Mucosa of rectum (tissue), 2 donors: ENCODE measurements around the gene TSC22D1.
A peak's percentile ranks its signal among the peaks of the same experiment; 100 is the strongest.

Experiments used
- H3K27ac ChIP-seq, 2 donors: one replicate each; pipeline ENCODE4 v1.7.0; 2013; ENCODE audit warnings: inconsistent platforms in 2 of 2, low read depth in 2 of 2, low read length in 2 of 2
- H3K27me3 ChIP-seq, 2 donors: one replicate each; pipeline ENCODE4 v1.7.0; 2013; ENCODE audit warnings: low read length in 2 of 2; ENCODE audit not compliant: control insufficient read depth in 2 of 2, insufficient read depth in 2 of 2
- H3K36me3 ChIP-seq, 2 donors: one replicate each; pipeline ENCODE4 v1.7.0; 2013; ENCODE audit warnings: low read length in 2 of 2; ENCODE audit not compliant: control insufficient read depth in 2 of 2, insufficient read depth in 2 of 2
- H3K4me1 ChIP-seq, 2 donors: one replicate each; pipeline ENCODE4 v1.7.0; 2013; ENCODE audit warnings: low read length in 2 of 2, mild to moderate bottlenecking in 1 of 2; ENCODE audit not compliant: control insufficient read depth in 2 of 2, insufficient read depth in 2 of 2
- H3K4me3 ChIP-seq, 2 donors: one replicate each; pipeline ENCODE4 v1.7.0; 2013; ENCODE audit warnings: low read length in 2 of 2
- H3K9ac ChIP-seq, 2 donors: one replicate each; pipeline ENCODE4 v1.7.0; 2013; ENCODE audit warnings: low read length in 2 of 2, low read depth in 1 of 2, mild to moderate bottlenecking in 1 of 2
- H3K9me3 ChIP-seq, 2 donors: one replicate each; pipeline ENCODE4 v1.7.0; 2013; ENCODE audit warnings: low read length in 2 of 2; ENCODE audit not compliant: control insufficient read depth in 2 of 2
- donor health status: healthy.
- donor health status: Normal muscosa, but diverticular disease.

Gene TSC22D1

GRCh38 chr13:44484562-44485138 is 91.5 kb downstream of the TSC22D1 start:
- peak overlapping the region in 1 of 2 donors; percentile 1 for H3K4me3 ChIP-seq
- no peak overlapping the region for H3K9ac ChIP-seq
- no peak overlapping the region for H3K27ac ChIP-seq
- H3K9me3 ChIP-seq = no peaks in the 10 kb centered on the region
- H3K27me3 ChIP-seq = no peaks in the 10 kb centered on the region
- no peaks in the 10 kb centered on the region for H3K36me3 ChIP-seq
- H3K4me1 ChIP-seq = no peaks in the 10 kb centered on the region

GRCh38 chr13:44474122-44474910 is 101.8 kb downstream of the TSC22D1 start:
- H3K4me3 ChIP-seq = no peak overlapping the region
- H3K27me3 ChIP-seq = no peaks in the 10 kb centered on the region
- H3K9me3 ChIP-seq = no peaks in the 10 kb centered on the region
- peaks cover 0 to 3% of the 10 kb centered on the region in 2 donors for H3K4me1 ChIP-seq
- H3K36me3 ChIP-seq = no peaks in the 10 kb centered on the region
- H3K27ac ChIP-seq = no peak overlapping the region
- no peak overlapping the region for H3K9ac ChIP-seq

GRCh38 chr13:44471686-44472085 is 104.4 kb downstream of the TSC22D1 start:
- Histone ChIP-seq H3K9ac (no peak overlapping the region), H3K27ac (no peak overlapping the region), H3K36me3 (no peaks in the 10 kb centered on the region), H3K4me1 (peaks cover 0 to 3% of the 10 kb centered on the region in 2 donors), H3K4me3 (no peak overlapping the region), H3K9me3 (no peaks in the 10 kb centered on the region), H3K27me3 (no peaks in the 10 kb centered on the region)

GRCh38 chr13:44470638-44471562 is 105.2 kb downstream of the TSC22D1 start:
- H3K9ac ChIP-seq = no peak overlapping the region
- H3K4me3 ChIP-seq = no peak overlapping the region
- H3K36me3 ChIP-seq = no peaks in the 10 kb centered on the region
- H3K27ac ChIP-seq = no peak overlapping the region
- no peaks in the 10 kb centered on the region for H3K27me3 ChIP-seq
- H3K4me1 ChIP-seq = peaks cover 0 to 3% of the 10 kb centered on the region in 2 donors
- H3K9me3 ChIP-seq = no peaks in the 10 kb centered on the region

GRCh38 chr13:44468874-44469273 is 107.3 kb downstream of the TSC22D1 start:
- H3K4me1 ChIP-seq = peaks cover 0 to under 1% of the 10 kb centered on the region in 2 donors
- no peak overlapping the region for H3K4me3 ChIP-seq
- no peaks in the 10 kb centered on the region for H3K9me3 ChIP-seq
- H3K27me3 ChIP-seq = no peaks in the 10 kb centered on the region
- no peaks in the 10 kb centered on the region for H3K36me3 ChIP-seq
- H3K27ac ChIP-seq = no peak overlapping the region
- H3K9ac ChIP-seq = no peak overlapping the region

- no peaks in the 10 kb centered on the region for H3K27me3 ChIP-seq
- no peak overlapping the region for H3K27ac ChIP-seq
- no peaks in the 10 kb centered on the region for H3K9me3 ChIP-seq
- H3K4me1 ChIP-seq = no peaks in the 10 kb centered on the region
- H3K4me3 ChIP-seq = no peak overlapping the region
- H3K36me3 ChIP-seq = no peaks in the 10 kb centered on the region
- no peak overlapping the region for H3K9ac ChIP-seq
Measured at GRCh38 chr13:44465318-44465717, 110.8 kb downstream of the TSC22D1 start.

GRCh38 chr13:44464471-44464870 is 111.7 kb downstream of the TSC22D1 start:
- Histone ChIP-seq H3K9ac (no peak overlapping the region), H3K36me3 (no peaks in the 10 kb centered on the region), H3K4me3 (no peak overlapping the region), H3K27me3 (no peaks in the 10 kb centered on the region), H3K4me1 (no peaks in the 10 kb centered on the region), H3K9me3 (no peaks in the 10 kb centered on the region), H3K27ac (no peak overlapping the region)

GRCh38 chr13:44463759-44464158 is 112.4 kb downstream of the TSC22D1 start:
- Histone ChIP-seq H3K27ac (no peak overlapping the region), H3K36me3 (no peaks in the 10 kb centered on the region), H3K27me3 (no peaks in the 10 kb centered on the region), H3K4me3 (no peak overlapping the region), H3K9me3 (no peaks in the 10 kb centered on the region), H3K4me1 (no peaks in the 10 kb centered on the region), H3K9ac (no peak overlapping the region)

- no peak overlapping the region for H3K27ac ChIP-seq
- no peak overlapping the region for H3K9ac ChIP-seq
- H3K4me1 ChIP-seq = no peaks in the 10 kb centered on the region
- no peak overlapping the region for H3K4me3 ChIP-seq
- H3K36me3 ChIP-seq = no peaks in the 10 kb centered on the region
- H3K27me3 ChIP-seq = no peaks in the 10 kb centered on the region
- H3K9me3 ChIP-seq = no peaks in the 10 kb centered on the region
Measured at GRCh38 chr13:44459674-44460073, 116.5 kb downstream of the TSC22D1 start.
